Stimulated activated CD8-positive, alpha-beta memory T cell treated with anti-CD3 and anti-CD28 coated beads, Interleukin-12 subunit alpha, Interleukin-12 subunit beta, amount 100 ng/mL, for 1 hour (primary cell): ENCODE results near the gene NRXN2.
"Not testable (repeated sequence)": the region's sequence is repeated elsewhere in the genome, so short reads cannot be mapped to it uniquely, and the experiment has no call there.

Experiments
- DNase-seq: peaks from one replicate; pipeline ENCODE4 v3.0.0-alpha.2; 2020; ENCODE audit warnings: low read depth

NRXN2 gene

DNA sequence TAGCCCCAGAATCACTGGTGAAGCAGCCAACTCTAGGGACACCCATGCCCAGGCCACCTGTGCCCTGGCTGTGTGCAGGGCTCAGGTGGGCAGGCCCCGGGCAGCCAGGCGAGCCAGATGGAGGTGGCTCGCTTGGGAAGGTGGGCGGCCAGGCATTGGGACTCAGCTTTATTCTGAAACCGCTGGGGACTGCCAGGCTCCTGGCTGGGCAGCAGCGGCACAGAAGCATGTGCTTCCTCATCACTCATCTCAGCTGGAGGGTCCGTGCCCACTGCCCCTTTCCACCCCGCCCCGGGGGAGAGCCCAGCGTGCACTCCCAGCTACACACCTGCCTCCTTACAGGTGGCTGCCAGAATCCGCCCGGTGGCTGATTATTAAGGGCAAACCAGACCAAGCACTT is 159.0 kb downstream of the NRXN2 start:
- no peak for DNase-seq

- no peak for DNase-seq
Observed at GRCh38 chr11:64562723-64563351, 160.2 kb downstream of the NRXN2 start.

- DNase-seq: no peak
Observed at GRCh38 chr11:64561984-64562722, 160.8 kb downstream of the NRXN2 start.

DNA sequence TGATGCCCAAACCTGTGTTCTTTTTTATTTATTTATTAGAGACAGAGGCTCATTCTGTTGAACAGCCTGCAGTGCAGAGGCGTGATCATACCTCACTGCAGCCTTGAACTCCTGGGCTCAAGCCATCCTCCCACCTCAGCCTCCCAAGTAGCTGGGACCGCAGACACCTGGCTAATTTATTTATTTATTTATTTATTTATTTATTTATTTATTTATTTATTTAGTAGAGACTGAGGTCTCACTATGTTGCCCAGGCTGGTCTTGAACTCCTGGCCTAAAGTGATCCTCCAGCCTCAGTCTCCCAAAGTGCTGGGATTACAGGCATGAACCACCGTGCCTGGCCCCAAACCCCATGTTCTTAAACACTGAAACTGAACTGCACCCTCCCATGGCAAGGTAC is 161.6 kb downstream of the NRXN2 start:
- DNase-seq: not testable (repeated sequence)

DNA sequence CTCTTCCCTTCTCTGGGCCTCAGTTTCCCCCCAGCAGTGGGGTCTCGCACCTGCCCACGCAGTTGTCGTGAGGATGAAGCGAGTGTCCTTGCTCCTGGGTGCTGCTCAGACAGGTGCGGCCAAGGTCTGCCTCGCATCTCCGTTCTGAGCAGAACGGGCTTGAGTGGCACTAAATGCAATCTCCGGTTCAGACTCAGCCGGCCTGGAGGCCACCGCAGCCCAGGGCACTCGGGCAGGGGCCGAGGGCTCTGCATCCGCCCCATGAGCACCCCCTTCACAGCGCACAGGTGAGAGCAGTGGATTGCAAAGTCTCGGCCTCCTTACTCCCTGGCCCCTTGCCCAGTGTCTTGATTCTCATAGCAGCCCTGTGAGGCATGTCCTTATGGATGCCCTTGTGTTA is 162.1 kb downstream of the NRXN2 start:
- DNase-seq: no peak

- no peak for DNase-seq
Observed at GRCh38 chr11:64560139-64560771, 162.7 kb downstream of the NRXN2 start.

DNA sequence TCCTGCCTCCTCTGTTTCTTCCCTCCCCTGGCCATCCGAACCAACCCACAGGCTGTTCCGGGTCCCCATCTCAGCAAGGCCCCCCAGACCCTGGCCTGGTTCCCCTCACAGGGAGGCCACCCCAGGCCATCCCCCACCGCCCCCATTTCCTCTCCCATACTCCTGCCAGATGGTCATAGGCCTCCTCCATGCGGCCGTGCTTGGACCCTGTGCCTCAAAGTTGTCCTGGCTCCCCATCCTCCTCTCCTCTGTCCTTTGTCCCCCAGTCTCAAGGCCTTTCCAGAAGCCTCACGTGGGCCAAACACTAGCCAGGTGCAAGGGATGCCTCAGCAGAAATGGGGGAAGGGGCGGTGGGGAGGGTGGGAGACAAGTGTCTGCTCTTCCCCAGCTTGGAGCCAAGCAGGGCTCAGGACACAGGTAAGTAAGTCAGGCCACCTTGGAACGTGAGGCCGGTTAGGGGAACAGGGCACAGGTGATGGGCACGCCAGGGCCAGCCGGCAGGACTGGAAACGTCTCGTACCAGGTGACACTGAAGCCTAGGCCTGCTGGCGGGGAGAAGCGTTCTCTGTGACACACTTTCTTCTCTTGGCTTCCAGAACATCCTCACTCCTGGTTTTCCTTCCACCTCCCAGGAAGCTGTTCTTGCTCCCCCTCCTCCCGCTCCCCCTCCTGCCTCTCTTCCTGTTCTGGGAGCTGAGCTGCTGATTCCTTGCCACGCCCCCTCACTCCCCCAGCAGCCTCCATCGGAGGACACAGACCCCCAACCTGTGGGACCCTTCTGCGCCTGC is 163.5 kb downstream of the NRXN2 start:
- no peak for DNase-seq

DNA sequence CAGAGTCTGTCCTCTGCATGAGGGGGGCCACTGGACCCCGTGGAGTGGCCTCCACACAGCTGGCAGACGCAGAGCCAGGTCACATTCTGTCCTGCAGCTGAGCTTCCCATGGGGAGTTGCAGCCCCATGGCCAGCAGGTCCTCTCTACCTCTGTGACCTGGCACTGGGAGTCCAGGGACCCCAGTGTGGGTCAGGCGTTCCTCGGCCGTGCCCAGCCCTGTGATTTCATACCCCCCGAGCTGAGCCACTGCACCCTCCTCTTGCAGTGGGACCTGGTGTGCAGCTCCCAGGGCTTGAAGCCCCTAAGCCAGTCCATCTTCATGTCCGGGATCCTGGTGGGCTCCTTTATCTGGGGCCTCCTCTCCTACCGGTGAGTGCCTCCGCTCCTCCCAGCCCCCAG is 164.1 kb downstream of the NRXN2 start:
- DNase-seq: no peak

- no peak for DNase-seq
Observed at GRCh38 chr11:64558065-64558745, 164.8 kb downstream of the NRXN2 start.

GRCh38 chr11:64556721-64557250 is 166.2 kb downstream of the NRXN2 start:
- no peak for DNase-seq
